ENCODE results near the gene PHF21A.

DNA sequence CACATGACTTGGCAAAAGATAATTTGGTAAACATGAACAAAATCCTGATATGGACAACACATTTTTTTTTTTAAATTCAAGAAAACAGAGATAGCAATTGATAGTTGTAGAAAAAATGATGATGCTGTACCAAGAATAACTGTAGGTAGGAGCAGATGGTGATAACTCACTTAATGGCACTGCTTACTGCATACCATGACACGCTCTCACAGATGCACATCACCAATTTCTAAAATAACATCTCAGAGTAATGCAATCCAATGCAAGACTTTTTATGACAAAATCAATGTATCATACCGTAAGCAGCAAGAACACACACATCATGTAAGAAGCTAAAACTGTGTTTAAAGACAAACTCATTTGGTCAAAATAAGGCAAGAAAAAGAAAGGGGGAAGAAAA, 102.6 kb downstream of the PHF21A start:
- TF ChIP-seq, protein P1, sequence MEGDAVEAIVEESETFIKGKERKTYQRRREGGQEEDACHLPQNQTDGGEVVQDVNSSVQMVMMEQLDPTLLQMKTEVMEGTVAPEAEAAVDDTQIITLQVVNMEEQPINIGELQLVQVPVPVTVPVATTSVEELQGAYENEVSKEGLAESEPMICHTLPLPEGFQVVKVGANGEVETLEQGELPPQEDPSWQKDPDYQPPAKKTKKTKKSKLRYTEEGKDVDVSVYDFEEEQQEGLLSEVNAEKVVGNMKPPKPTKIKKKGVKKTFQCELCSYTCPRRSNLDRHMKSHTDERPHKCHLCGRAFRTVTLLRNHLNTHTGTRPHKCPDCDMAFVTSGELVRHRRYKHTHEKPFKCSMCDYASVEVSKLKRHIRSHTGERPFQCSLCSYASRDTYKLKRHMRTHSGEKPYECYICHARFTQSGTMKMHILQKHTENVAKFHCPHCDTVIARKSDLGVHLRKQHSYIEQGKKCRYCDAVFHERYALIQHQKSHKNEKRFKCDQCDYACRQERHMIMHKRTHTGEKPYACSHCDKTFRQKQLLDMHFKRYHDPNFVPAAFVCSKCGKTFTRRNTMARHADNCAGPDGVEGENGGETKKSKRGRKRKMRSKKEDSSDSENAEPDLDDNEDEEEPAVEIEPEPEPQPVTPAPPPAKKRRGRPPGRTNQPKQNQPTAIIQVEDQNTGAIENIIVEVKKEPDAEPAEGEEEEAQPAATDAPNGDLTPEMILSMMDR (IDR thresholded peaks at IDR 0.05), result no peak
- no peak for TF ChIP-seq EP300 (IDR thresholded peaks at IDR 0.05)

Measured in gastroesophageal sphincter (tissue), 3 donors.